K562 (cell line): Measurements from ENCODE around the gene DYNLT5. TPM values are rescaled to one million over a fixed set of nuclear protein-coding genes. Genes with fewer than 3 reads are reported as not detected.

Experiments used
- CBX2 ChIP-seq: fragments of 200-600 bp; sonication (generic); IDR thresholded peaks from one replicate; pipeline ENCODE4 v1.6.1; 2012; ENCODE audit warnings: mild to moderate bottlenecking, low read length, inconsistent platforms; ENCODE audit not compliant: insufficient read depth, poor library complexity, severe bottlenecking
- DMBX1 ChIP-seq: fragments of 250-450 bp; sonication (Bioruptor Pico); IDR thresholded peaks from 2 replicates; pipeline ENCODE4 v1.8.0; 2022; ENCODE audit warnings: inconsistent platforms, mild to moderate bottlenecking, moderate library complexity, borderline replicate concordance
- ELF4 ChIP-seq: fragments of 450-650 bp; formaldehyde crosslinking; IDR thresholded peaks from 2 replicates; pipeline ENCODE4 v1.4.0; 2022; ENCODE audit warnings: missing genetic modification characterization
- FOXM1 ChIP-seq, 2 experiments: fragments of 450-650 bp in 1 of 2; sonication (generic) in 1 of 2; formaldehyde crosslinking in 1 of 2; IDR thresholded peaks; 2 replicates each; pipeline versions ENCODE4 v1.6.1 to v1.9.0; 2017 to 2022; ENCODE audit warnings: low read depth in 2 of 2, mild to moderate bottlenecking in 2 of 2, missing genetic modification reagents in 1 of 2, moderate library complexity in 1 of 2
- HMG20B ChIP-seq: fragments of 250-450 bp; sonication (Bioruptor Pico); IDR thresholded peaks from 2 replicates; pipeline ENCODE4 v1.5.0; 2021; ENCODE audit warnings: mild to moderate bottlenecking
- MAFG ChIP-seq: fragments of 450-650 bp; conservative IDR thresholded peaks from 2 replicates; pipeline ENCODE4 v1.6.1; 2016; ENCODE audit warnings: missing genetic modification characterization, missing compliant biosample characterization
- MTA3 ChIP-seq: fragments of 450-650 bp; formaldehyde crosslinking; IDR thresholded peaks from 2 replicates; pipeline ENCODE4 v1.6.1; 2017; ENCODE audit warnings: mild to moderate bottlenecking, borderline replicate concordance
- SRSF9 ChIP-seq: fragments of 200-400 bp; formaldehyde crosslinking; IDR thresholded peaks from 2 replicates; pipeline ENCODE4 v1.6.1; 2017; ENCODE audit warnings: low read depth, low read length, borderline replicate concordance
- THRAP3 ChIP-seq: fragments of 450-650 bp; IDR thresholded peaks from 2 replicates; pipeline ENCODE4 v1.6.1; 2016; ENCODE audit warnings: mild to moderate bottlenecking, inconsistent platforms, borderline replicate concordance
- ZNF253 ChIP-seq: fragments of 250-450 bp; sonication (Bioruptor Pico); conservative IDR thresholded peaks from 2 replicates; pipeline ENCODE4 v1.6.1; 2021; ENCODE audit warnings: mild to moderate bottlenecking
- ZNF57 ChIP-seq: fragments of 450-650 bp; formaldehyde crosslinking; IDR thresholded peaks from 2 replicates; pipeline ENCODE4 v1.4.0; 2020; ENCODE audit warnings: mild to moderate bottlenecking, moderate library complexity
- polyA plus RNA-seq, 8 experiments: library from polyadenylated mRNA; depleted of rRNA in 4 of 8; stranded (reverse) in 5 of 8; unstranded in 3 of 8; fragments of >200 nt; fragmentation: Nextera tagmentation in 2 of 8; fragmentation: Illumina TruSeq in 1 of 8; extraction: Ambion mirVana in 2 of 8; extraction: Trizol in 1 of 8; gene quantifications; 2 replicates each; pipeline versions ENCODE4 v1.2.1 to v1.2.3, GENCODE V29; 2011 to 2014; ENCODE audit warnings: inconsistent platforms in 1 of 8, missing spikeins in 1 of 8
- total RNA-seq, 7 experiments: library from RNA; depleted of rRNA in 6 of 7; stranded (reverse); fragments of >200 nt in 6 of 7; fragmentation: Illumina TruSeq in 2 of 7; extraction: Trizol in 2 of 7; gene quantifications; 2 replicates each; pipeline versions ENCODE4 v1.2.1 to v1.2.3, GENCODE V29; 2011 to 2021; ENCODE audit warnings: low replicate concordance in 1 of 7
- TF ChIP-seq, protein P1 (sequence below): fragments of 450-650 bp; IDR thresholded peaks from 2 replicates; pipeline ENCODE4 v1.6.1; 2014; ENCODE audit warnings: low read depth, mild to moderate bottlenecking, moderate library complexity, borderline replicate concordance
- TF ChIP-seq, protein P2 (sequence below), 2 experiments: fragments of 450-650 bp; conservative IDR thresholded peaks; 2 replicates each; pipeline ENCODE4 v1.6.1; 2017; ENCODE audit warnings: mild to moderate bottlenecking in 2 of 2, moderate library complexity in 2 of 2
- TF ChIP-seq, protein P3 (sequence below), 2 experiments: IDR thresholded peaks; 2 replicates each; pipeline ENCODE4 v1.6.1; 2011; ENCODE audit warnings: borderline replicate concordance in 1 of 2, control low read depth in 1 of 2, low read depth in 1 of 2, low read length in 1 of 2, mild to moderate bottlenecking in 1 of 2, mixed read lengths in 1 of 2, moderate library complexity in 1 of 2; ENCODE audit not compliant: insufficient read depth in 1 of 2, insufficient read length in 1 of 2, poor library complexity in 1 of 2, severe bottlenecking in 1 of 2; ENCODE audit errors: extremely low read depth in 1 of 2
- TF ChIP-seq, protein P4 (sequence below): sonication (generic); formaldehyde crosslinking; IDR thresholded peaks from 2 replicates; pipeline ENCODE4 v1.8.1; 2023; ENCODE audit warnings: mild to moderate bottlenecking, missing genetic modification reagents
- TF ChIP-seq, protein P5 (sequence below), 2 experiments: fragments of 450-650 bp in 1 of 2; IDR thresholded peaks; 2 replicates each; pipeline ENCODE4 v1.6.1; 2011 to 2017; ENCODE audit warnings: low read depth in 2 of 2, antibody characterized with exemption in 1 of 2, borderline replicate concordance in 1 of 2, low read length in 1 of 2, mild to moderate bottlenecking in 1 of 2, mixed read lengths in 1 of 2; ENCODE audit not compliant: control insufficient read depth in 1 of 2

The DYNLT5 gene
- total and polyA plus RNA-seq, 9 of the 15 experiments (the other 6 are each of a cell fraction or from before 2014, with no cell fraction given) = not detected

DNA sequence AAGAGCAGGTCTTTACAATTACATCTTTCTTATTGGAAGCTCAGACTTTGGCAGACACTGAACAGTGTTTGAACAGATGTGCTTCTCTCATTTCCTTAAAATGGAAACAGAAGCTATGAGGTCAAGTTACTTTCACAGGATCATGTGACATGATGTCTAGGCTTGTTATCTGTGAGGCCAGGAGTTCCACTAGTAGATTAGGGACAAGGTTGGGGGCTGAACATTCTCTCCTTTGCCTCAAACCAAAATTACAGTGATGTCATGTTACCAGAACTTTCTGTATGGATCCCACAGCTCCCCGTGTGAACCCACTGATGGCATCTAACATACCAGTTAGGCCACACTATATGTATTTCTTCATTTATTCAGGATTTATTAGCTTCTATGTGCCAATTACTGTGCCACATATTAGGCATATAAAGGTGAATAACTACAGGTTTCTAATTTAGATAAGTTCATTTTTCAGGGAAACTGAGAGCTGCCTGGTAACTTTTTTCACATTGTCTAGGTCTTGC lies 6.0 kb downstream of the DYNLT5 start (continued):
- TF ChIP-seq, protein P1, sequence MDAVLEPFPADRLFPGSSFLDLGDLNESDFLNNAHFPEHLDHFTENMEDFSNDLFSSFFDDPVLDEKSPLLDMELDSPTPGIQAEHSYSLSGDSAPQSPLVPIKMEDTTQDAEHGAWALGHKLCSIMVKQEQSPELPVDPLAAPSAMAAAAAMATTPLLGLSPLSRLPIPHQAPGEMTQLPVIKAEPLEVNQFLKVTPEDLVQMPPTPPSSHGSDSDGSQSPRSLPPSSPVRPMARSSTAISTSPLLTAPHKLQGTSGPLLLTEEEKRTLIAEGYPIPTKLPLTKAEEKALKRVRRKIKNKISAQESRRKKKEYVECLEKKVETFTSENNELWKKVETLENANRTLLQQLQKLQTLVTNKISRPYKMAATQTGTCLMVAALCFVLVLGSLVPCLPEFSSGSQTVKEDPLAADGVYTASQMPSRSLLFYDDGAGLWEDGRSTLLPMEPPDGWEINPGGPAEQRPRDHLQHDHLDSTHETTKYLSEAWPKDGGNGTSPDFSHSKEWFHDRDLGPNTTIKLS = no peak
- TF ChIP-seq ZNF253 (CRISPR knock-in tag) = no peak
- TF ChIP-seq, protein P2, sequence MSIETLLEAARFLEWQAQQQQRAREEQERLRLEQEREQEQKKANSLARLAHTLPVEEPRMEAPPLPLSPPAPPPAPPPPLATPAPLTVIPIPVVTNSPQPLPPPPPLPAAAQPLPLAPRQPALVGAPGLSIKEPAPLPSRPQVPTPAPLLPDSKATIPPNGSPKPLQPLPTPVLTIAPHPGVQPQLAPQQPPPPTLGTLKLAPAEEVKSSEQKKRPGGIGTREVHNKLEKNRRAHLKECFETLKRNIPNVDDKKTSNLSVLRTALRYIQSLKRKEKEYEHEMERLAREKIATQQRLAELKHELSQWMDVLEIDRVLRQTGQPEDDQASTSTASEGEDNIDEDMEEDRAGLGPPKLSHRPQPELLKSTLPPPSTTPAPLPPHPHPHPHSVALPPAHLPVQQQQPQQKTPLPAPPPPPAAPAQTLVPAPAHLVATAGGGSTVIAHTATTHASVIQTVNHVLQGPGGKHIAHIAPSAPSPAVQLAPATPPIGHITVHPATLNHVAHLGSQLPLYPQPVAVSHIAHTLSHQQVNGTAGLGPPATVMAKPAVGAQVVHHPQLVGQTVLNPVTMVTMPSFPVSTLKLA (conservative IDR thresholded peaks at IDR 0.05) = peak in 1 of 2 experiments; percentile 38; a peak in 1 of 4 replicates
- no peak for TF ChIP-seq MAFG (tag)
- TF ChIP-seq MTA3 = peak; percentile 68; the same call in 1 of the 2 replicates
- peak; percentile 85 for TF ChIP-seq FOXM1 (IDR thresholded peaks at IDR 0.05; ENCODE audit: low read depth)
- TF ChIP-seq FOXM1 (CRISPR knock-in tag; IDR thresholded peaks at IDR 0.05; ENCODE audit: low read depth) = no peak
- TF ChIP-seq, protein P3, sequence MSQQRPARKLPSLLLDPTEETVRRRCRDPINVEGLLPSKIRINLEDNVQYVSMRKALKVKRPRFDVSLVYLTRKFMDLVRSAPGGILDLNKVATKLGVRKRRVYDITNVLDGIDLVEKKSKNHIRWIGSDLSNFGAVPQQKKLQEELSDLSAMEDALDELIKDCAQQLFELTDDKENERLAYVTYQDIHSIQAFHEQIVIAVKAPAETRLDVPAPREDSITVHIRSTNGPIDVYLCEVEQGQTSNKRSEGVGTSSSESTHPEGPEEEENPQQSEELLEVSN (IDR thresholded peaks at IDR 0.05; ENCODE audit: borderline replicate concordance in 1 of 2, extremely low read depth in 1 of 2, insufficient read depth in 1 of 2, insufficient read length in 1 of 2, low read depth in 1 of 2, low read length in 1 of 2, poor library complexity in 1 of 2, severe bottlenecking in 1 of 2) = no peak
- TF ChIP-seq CBX2 = no peak
- TF ChIP-seq, protein P4, sequence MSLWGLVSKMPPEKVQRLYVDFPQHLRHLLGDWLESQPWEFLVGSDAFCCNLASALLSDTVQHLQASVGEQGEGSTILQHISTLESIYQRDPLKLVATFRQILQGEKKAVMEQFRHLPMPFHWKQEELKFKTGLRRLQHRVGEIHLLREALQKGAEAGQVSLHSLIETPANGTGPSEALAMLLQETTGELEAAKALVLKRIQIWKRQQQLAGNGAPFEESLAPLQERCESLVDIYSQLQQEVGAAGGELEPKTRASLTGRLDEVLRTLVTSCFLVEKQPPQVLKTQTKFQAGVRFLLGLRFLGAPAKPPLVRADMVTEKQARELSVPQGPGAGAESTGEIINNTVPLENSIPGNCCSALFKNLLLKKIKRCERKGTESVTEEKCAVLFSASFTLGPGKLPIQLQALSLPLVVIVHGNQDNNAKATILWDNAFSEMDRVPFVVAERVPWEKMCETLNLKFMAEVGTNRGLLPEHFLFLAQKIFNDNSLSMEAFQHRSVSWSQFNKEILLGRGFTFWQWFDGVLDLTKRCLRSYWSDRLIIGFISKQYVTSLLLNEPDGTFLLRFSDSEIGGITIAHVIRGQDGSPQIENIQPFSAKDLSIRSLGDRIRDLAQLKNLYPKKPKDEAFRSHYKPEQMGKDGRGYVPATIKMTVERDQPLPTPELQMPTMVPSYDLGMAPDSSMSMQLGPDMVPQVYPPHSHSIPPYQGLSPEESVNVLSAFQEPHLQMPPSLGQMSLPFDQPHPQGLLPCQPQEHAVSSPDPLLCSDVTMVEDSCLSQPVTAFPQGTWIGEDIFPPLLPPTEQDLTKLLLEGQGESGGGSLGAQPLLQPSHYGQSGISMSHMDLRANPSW = no peak
- TF ChIP-seq ZNF57 (CRISPR knock-in tag) = no peak
- 0 out of 2 replicates have a peak, but pooled peaks have one; percentile 9 for TF ChIP-seq ELF4 (CRISPR knock-in tag)
- TF ChIP-seq HMG20B (CRISPR knock-in tag) = no peak
- TF ChIP-seq DMBX1 (CRISPR knock-in tag) = peak; percentile 63; the same call in 1 of the 2 replicates
- TF ChIP-seq SRSF9 = no peak
- TF ChIP-seq, protein P5, sequence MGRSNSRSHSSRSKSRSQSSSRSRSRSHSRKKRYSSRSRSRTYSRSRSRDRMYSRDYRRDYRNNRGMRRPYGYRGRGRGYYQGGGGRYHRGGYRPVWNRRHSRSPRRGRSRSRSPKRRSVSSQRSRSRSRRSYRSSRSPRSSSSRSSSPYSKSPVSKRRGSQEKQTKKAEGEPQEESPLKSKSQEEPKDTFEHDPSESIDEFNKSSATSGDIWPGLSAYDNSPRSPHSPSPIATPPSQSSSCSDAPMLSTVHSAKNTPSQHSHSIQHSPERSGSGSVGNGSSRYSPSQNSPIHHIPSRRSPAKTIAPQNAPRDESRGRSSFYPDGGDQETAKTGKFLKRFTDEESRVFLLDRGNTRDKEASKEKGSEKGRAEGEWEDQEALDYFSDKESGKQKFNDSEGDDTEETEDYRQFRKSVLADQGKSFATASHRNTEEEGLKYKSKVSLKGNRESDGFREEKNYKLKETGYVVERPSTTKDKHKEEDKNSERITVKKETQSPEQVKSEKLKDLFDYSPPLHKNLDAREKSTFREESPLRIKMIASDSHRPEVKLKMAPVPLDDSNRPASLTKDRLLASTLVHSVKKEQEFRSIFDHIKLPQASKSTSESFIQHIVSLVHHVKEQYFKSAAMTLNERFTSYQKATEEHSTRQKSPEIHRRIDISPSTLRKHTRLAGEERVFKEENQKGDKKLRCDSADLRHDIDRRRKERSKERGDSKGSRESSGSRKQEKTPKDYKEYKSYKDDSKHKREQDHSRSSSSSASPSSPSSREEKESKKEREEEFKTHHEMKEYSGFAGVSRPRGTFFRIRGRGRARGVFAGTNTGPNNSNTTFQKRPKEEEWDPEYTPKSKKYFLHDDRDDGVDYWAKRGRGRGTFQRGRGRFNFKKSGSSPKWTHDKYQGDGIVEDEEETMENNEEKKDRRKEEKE (IDR thresholded peaks at IDR 0.05; ENCODE audit: borderline replicate concordance in 1 of 2, control insufficient read depth in 1 of 2, low read depth in 2 of 2, low read length in 1 of 2) = no peak
- TF ChIP-seq THRAP3 = no peak
